ENCODE data around the gene VIM. TPM values are rescaled to one million over a fixed set of nuclear protein-coding genes. Genes with fewer than 3 reads are reported as not detected.
A peak's percentile ranks its signal among the peaks of the same experiment; 100 is the strongest.

The VIM gene
- polyA plus RNA-seq, 1 donor (not counting 4 experiments of a cell fraction or from before 2014, with no cell fraction given) = 495 TPM

GRCh38 chr10:17229016-17229716, 1.1 kb downstream of the VIM start:
- no peak for DNase-seq (ENCODE audit: low read depth, low spot score)
- Histone ChIP-seq H3K4me2 (ENCODE audit: control insufficient read depth, extremely low read depth, insufficient read depth, low read depth, low read length) (peak overlapping the region; percentile 91), H3K36me3 (ENCODE audit: control insufficient read depth in 2 of 2, extremely low read depth in 1 of 2, insufficient read depth in 2 of 2, low read length in 2 of 2) (peaks cover 7 to 9% of the 10 kb centered on the region in 2 experiments), H2AFZ (ENCODE audit: control insufficient read depth, low read length) (peak overlapping the region; percentile 69), H3K9me3 (ENCODE audit: control insufficient read depth, low read depth, low read length) (no peaks in the 10 kb centered on the region), H3K9ac (ENCODE audit: control insufficient read depth, extremely low read depth, insufficient read depth, low read length) (peak overlapping the region; percentile 88), H4K20me1 (ENCODE audit: control insufficient read depth, extremely low read depth, insufficient read depth, low read length) (peaks cover 8% of the 10 kb centered on the region), H3K9me1 (ENCODE audit: control insufficient read depth, extremely low read depth, insufficient read depth, low read length) (no peaks in the 10 kb centered on the region), H3K4me3 (ENCODE audit: control insufficient read depth in 2 of 3, extremely low read depth in 1 of 3, insufficient read depth in 2 of 3, low read depth in 1 of 3, low read length in 3 of 3) (peak overlapping the region; percentile 65 to 97 (median 86)), H3K27ac (ENCODE audit: control insufficient read depth, insufficient read depth, low read length) (peak overlapping the region; percentile 86), H3K27me3 (ENCODE audit: control insufficient read depth, extremely low read depth, insufficient read depth, low read length) (no peaks in the 10 kb centered on the region), H3K4me1 (ENCODE audit: control insufficient read depth, extremely low read depth, insufficient read depth, low read length) (peaks cover 22% of the 10 kb centered on the region), H3K79me2 (ENCODE audit: control insufficient read depth, insufficient read depth, low read length) (peaks cover 25% of the 10 kb centered on the region)
- TF ChIP-seq CTCF (optimal IDR thresholded peaks at IDR 0.05 in 1 of 3, IDR thresholded peaks at IDR 0.05 in 1 of 3, conservative IDR thresholded peaks at IDR 0.05 in 1 of 3; ENCODE audit: extremely low read depth in 1 of 3, insufficient read depth in 2 of 3, low read length in 3 of 3) (peak in 1 of 3 experiments; percentile 1), EZH2 (IDR thresholded peaks at IDR 0.05; ENCODE audit: low read length) (no peak)
- dilution Hi-C loops (cut with MboI; ENCODE audit: extremely low pct_ligation_motif_present, low sequenced_read_pairs) = no loop called here
- FAIRE-seq = no peak

- Histone ChIP-seq H3K27ac (ENCODE audit: control insufficient read depth, insufficient read depth, low read length) (peak overlapping the region; percentile 86), H3K36me3 (ENCODE audit: control insufficient read depth in 2 of 2, extremely low read depth in 1 of 2, insufficient read depth in 2 of 2, low read length in 2 of 2) (peaks cover 9 to 10% of the 10 kb centered on the region in 2 experiments), H3K9me1 (ENCODE audit: control insufficient read depth, extremely low read depth, insufficient read depth, low read length) (no peaks in the 10 kb centered on the region), H3K9me3 (ENCODE audit: control insufficient read depth, low read depth, low read length) (no peaks in the 10 kb centered on the region), H2AFZ (ENCODE audit: control insufficient read depth, low read length) (peak overlapping the region; percentile 69), H3K9ac (ENCODE audit: control insufficient read depth, extremely low read depth, insufficient read depth, low read length) (peak overlapping the region; percentile 88), H3K4me2 (ENCODE audit: control insufficient read depth, extremely low read depth, insufficient read depth, low read depth, low read length) (peak overlapping the region; percentile 91), H3K4me1 (ENCODE audit: control insufficient read depth, extremely low read depth, insufficient read depth, low read length) (peaks cover 22% of the 10 kb centered on the region), H3K4me3 (ENCODE audit: control insufficient read depth in 2 of 3, extremely low read depth in 1 of 3, insufficient read depth in 2 of 3, low read depth in 1 of 3, low read length in 3 of 3) (peak overlapping the region; percentile 65 to 97 (median 86)), H4K20me1 (ENCODE audit: control insufficient read depth, extremely low read depth, insufficient read depth, low read length) (peaks cover 9% of the 10 kb centered on the region), H3K27me3 (ENCODE audit: control insufficient read depth, extremely low read depth, insufficient read depth, low read length) (no peaks in the 10 kb centered on the region), H3K79me2 (ENCODE audit: control insufficient read depth, insufficient read depth, low read length) (peaks cover 25% of the 10 kb centered on the region)
- no peak for DNase-seq (ENCODE audit: low read depth, low spot score)
- TF ChIP-seq EZH2 (IDR thresholded peaks at IDR 0.05; ENCODE audit: low read length) (no peak), CTCF (optimal IDR thresholded peaks at IDR 0.05 in 1 of 3, IDR thresholded peaks at IDR 0.05 in 1 of 3, conservative IDR thresholded peaks at IDR 0.05 in 1 of 3; ENCODE audit: extremely low read depth in 1 of 3, insufficient read depth in 2 of 3, low read length in 3 of 3) (no peak)
- FAIRE-seq = no peak
- dilution Hi-C loops (cut with MboI; ENCODE audit: extremely low pct_ligation_motif_present, low sequenced_read_pairs) = no loop called here
Measured at GRCh38 chr10:17229717-17229966, 1.6 kb downstream of the VIM start.

Data from keratinocyte (primary cell).